SU-DHL-6 (cell line): ENCODE data around the gene DNER.

Experiments used
- CTCF ChIP-seq: fragments of 200-600 bp; sonication (generic); IDR thresholded peaks from one replicate; pipeline ENCODE4 v1.5.1; 2017; ENCODE audit warnings: antibody characterized with exemption, mild to moderate bottlenecking, low read length, moderate library complexity; ENCODE audit not compliant: insufficient read depth, poor library complexity, severe bottlenecking
- EZH2phosphoT487 ChIP-seq: fragments of 200-600 bp; sonication (generic), shearing (Covaris generic); conservative IDR thresholded peaks from 2 replicates; pipeline ENCODE4 v1.6.1; 2018; ENCODE audit warnings: mild to moderate bottlenecking, antibody characterized with exemption, low read length, moderate library complexity, mixed read lengths

GRCh38 chr2:229490167-229490566, 224.2 kb downstream of the DNER start:
- no peak for TF ChIP-seq CTCF
- no peak for TF ChIP-seq EZH2phosphoT487
